Muscle of leg (tissue), 16 donors: Measurements from ENCODE around the gene TPM3. TPM values are rescaled to one million over a fixed set of nuclear protein-coding genes. Genes with fewer than 3 reads are reported as not detected.
"Not testable (repeated sequence)": the region's sequence is repeated elsewhere in the genome, so short reads cannot be mapped to it uniquely, and the experiment has no call there.

Experiments
- DNase-seq: peaks from one replicate; pipeline ENCODE4 v3.0.0; 2013
- H3K27ac ChIP-seq: one replicate; pipeline ENCODE4 v1.5.1; 2013; ENCODE audit warnings: mild to moderate bottlenecking, low read length, control low read depth
- H3K27me3 ChIP-seq: one replicate; pipeline ENCODE4 v1.6.1; 2013; ENCODE audit warnings: low read length; ENCODE audit not compliant: control insufficient read depth, insufficient read depth
- H3K36me3 ChIP-seq: one replicate; pipeline ENCODE4 v1.6.1; 2013; ENCODE audit warnings: low read length; ENCODE audit not compliant: control insufficient read depth, insufficient read depth
- H3K4me1 ChIP-seq: one replicate; pipeline ENCODE4 v1.6.1; 2013; ENCODE audit warnings: low read length; ENCODE audit not compliant: control insufficient read depth, insufficient read depth
- H3K4me3 ChIP-seq: one replicate; pipeline ENCODE4 v1.5.1; 2013; ENCODE audit warnings: low read length, control low read depth
- H3K9me3 ChIP-seq: replicated peaks from 2 replicates; pipeline ENCODE4 v1.6.1; 2013; ENCODE audit warnings: low read depth, low read length; ENCODE audit not compliant: control insufficient read depth
- WGBS: methylation state at CpG from one replicate; pipeline ENCODE4 v1.1.5; 2013; ENCODE audit warnings: missing lambda C conversion rate; ENCODE audit not compliant: insufficient coverage; 5-methylcytosine and 5-hydroxymethylcytosine counted together
- long read RNA-seq, 11 donors: transcript quantifications; one replicate each; lab custom pipeline, GENCODE V29; 2026
- polyA plus RNA-seq, 8 donors: library from polyadenylated mRNA; unstranded; fragments of 120-200 nt; gene quantifications; one replicate each; pipeline versions ENCODE4 v1.2.1 to v1.2.3, GENCODE V29; 2013; ENCODE audit warnings: inconsistent platforms in 1 of 8, low replicate concordance in 1 of 8; ENCODE audit not compliant: insufficient read length in 8 of 8, insufficient read depth in 1 of 8
- total RNA-seq: library from RNA; stranded (reverse); fragments of 120-200 nt; gene quantifications from one replicate; pipeline ENCODE4 v1.2.4, GENCODE V29; 2013

The TPM3 gene
- 281 TPM for total RNA-seq
- 1,000 to 10,000 TPM in 1 of 8 donors, 100 to 1,000 TPM in 7; 374 to 1,141 (median 473) TPM for polyA plus RNA-seq
- long read RNA-seq, donor 1, transcript TPM3-212 (8 exons, 3,131 nt): minor isoform, 24 of 284 reads
- long read RNA-seq, donor 1, transcript TPM3-210 (10 exons, 1,523 nt): major isoform, 74 of 284 reads
- long read RNA-seq, donor 1, partial matches to known transcripts: 176 of 284 reads
- long read RNA-seq, donor 1, other reads (novel, unspliced or antisense): 6 of 284 reads
- long read RNA-seq, donor 2, partial matches to known transcripts: 8 of 13 reads
- long read RNA-seq, donor 2, other reads (novel, unspliced or antisense): 0 of 13 reads
- long read RNA-seq, donor 3, transcript TPM3-210 (10 exons, 1,523 nt): major isoform, 107 of 580 reads
- long read RNA-seq, donor 3, transcript TPM3-212 (8 exons, 3,131 nt): minor isoform, 39 of 580 reads
- long read RNA-seq, donor 3, partial matches to known transcripts: 407 of 580 reads
- long read RNA-seq, donor 3, other reads (novel, unspliced or antisense): 26 of 580 reads
- long read RNA-seq, donor 4, transcript TPM3-210 (10 exons, 1,523 nt): major isoform, 70 of 267 reads
- long read RNA-seq, donor 4, transcript TPM3-212 (8 exons, 3,131 nt): minor isoform, 25 of 267 reads
- long read RNA-seq, donor 4, partial matches to known transcripts: 157 of 267 reads
- long read RNA-seq, donor 4, other reads (novel, unspliced or antisense): 13 of 267 reads
- long read RNA-seq, donor 5, transcript TPM3-212 (8 exons, 3,131 nt): minor isoform, 114 of 3,174 reads
- long read RNA-seq, donor 5, transcript TPM3-210 (10 exons, 1,523 nt): major isoform, 736 of 3,174 reads
- long read RNA-seq, donor 5, partial matches to known transcripts: 1,967 of 3,174 reads
- long read RNA-seq, donor 5, other reads (novel, unspliced or antisense): 345 of 3,174 reads
- long read RNA-seq, donor 6, transcript TPM3-210 (10 exons, 1,523 nt): major isoform, 280 of 1,125 reads
- long read RNA-seq, donor 6, transcript TPM3-212 (8 exons, 3,131 nt): minor isoform, 49 of 1,125 reads
- long read RNA-seq, donor 6, partial matches to known transcripts: 714 of 1,125 reads
- long read RNA-seq, donor 6, other reads (novel, unspliced or antisense): 76 of 1,125 reads
- long read RNA-seq, donor 7, transcript TPM3-210 (10 exons, 1,523 nt): major isoform, 347 of 1,619 reads
- long read RNA-seq, donor 7, transcript TPM3-212 (8 exons, 3,131 nt): minor isoform, 53 of 1,619 reads
- long read RNA-seq, donor 7, transcript TPM3-216 (4 exons, 746 nt): minor isoform, 5 of 1,619 reads
- long read RNA-seq, donor 7, partial matches to known transcripts: 1,116 of 1,619 reads
- long read RNA-seq, donor 7, other reads (novel, unspliced or antisense): 93 of 1,619 reads
- long read RNA-seq, donor 8, full-length matches to known transcripts: 94 of 236 reads
- long read RNA-seq, donor 8, partial matches to known transcripts: 133 of 236 reads
- long read RNA-seq, donor 8, other reads (novel, unspliced or antisense): 9 of 236 reads
- long read RNA-seq, donor 9, transcript TPM3-210 (10 exons, 1,523 nt): major isoform, 102 of 595 reads
- long read RNA-seq, donor 9, transcript TPM3-212 (8 exons, 3,131 nt): minor isoform, 25 of 595 reads
- long read RNA-seq, donor 9, partial matches to known transcripts: 425 of 595 reads
- long read RNA-seq, donor 9, other reads (novel, unspliced or antisense): 39 of 595 reads
- long read RNA-seq, donor 10, transcript TPM3-212 (8 exons, 3,131 nt): minor isoform, 35 of 825 reads
- long read RNA-seq, donor 10, transcript TPM3-210 (10 exons, 1,523 nt): major isoform, 171 of 825 reads
- long read RNA-seq, donor 10, partial matches to known transcripts: 548 of 825 reads
- long read RNA-seq, donor 10, other reads (novel, unspliced or antisense): 66 of 825 reads
- long read RNA-seq, donor 11, transcript TPM3-212 (8 exons, 3,131 nt): minor isoform, 37 of 409 reads
- long read RNA-seq, donor 11, transcript TPM3-210 (10 exons, 1,523 nt): major isoform, 51 of 409 reads
- long read RNA-seq, donor 11, partial matches to known transcripts: 293 of 409 reads
- long read RNA-seq, donor 11, other reads (novel, unspliced or antisense): 21 of 409 reads

DNA sequence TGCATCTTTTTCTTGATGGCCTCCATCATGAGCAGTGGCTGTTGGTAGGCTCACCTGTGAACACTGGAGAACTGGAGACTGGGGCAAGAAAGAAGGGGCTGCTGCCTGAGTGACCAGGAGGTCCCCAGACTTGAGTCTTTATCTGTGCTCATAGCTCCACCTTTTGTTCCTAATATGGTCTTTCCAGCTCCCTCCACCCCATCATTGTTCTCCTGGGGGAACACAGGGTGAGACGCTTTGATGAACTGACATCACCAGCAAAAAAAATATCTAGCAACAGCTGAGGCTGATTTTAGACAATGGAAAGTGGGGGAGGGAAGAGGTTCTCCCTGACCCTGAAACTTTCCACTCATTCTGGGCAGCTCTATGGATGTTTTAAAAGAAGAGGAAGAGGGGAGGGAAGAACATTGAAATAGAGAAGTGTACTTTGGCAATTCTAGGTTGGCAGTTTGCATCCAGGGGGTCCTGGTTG lies at the start of gene TPM3:
Gene TPM3, minus strand, starts transcription at position 111 of the 472 bp plus-strand sequence. Its CDS starts 82 bp downstream, at position 29.
- Histone ChIP-seq H3K9me3 (no peaks in the 10 kb centered on the region), H3K36me3 (no peaks in the 10 kb centered on the region), H3K4me1 (peaks cover 15% of the 10 kb centered on the region), H3K27me3 (peaks cover 7% of the 10 kb centered on the region), H3K4me3 (peak within 1 kb of the TSS; percentile 16), H3K27ac (peak within 1 kb of the TSS; percentile 57)
- WGBS: no CpG with 5 or more reads among the region's 1 CpG
- peak; percentile 68 for DNase-seq

- H3K9me3 ChIP-seq: no peaks in the 10 kb centered on the region
These were observed 48.5 kb upstream of the TPM3 start for GRCh38 chr1:154240294-154240833.

GRCh38 chr1:154239491-154239890 lies 47.6 kb upstream of the TPM3 start:
- Histone ChIP-seq H3K4me3 (no peak overlapping the region), H3K4me1 (no peaks in the 10 kb centered on the region), H3K27me3 (no peaks in the 10 kb centered on the region), H3K36me3 (peaks cover 68% of the 10 kb centered on the region), H3K9me3 (no peaks in the 10 kb centered on the region), H3K27ac (no peak overlapping the region)
- no peak for DNase-seq
- 100% methylated on average over 1 of the region's 3 CpGs for WGBS

More at GRCh38 chr1:154240294-154240833, 48.5 kb upstream of the TPM3 start:
- no peak for DNase-seq
- Histone ChIP-seq H3K4me1 (no peaks in the 10 kb centered on the region), H3K36me3 (peaks cover 67% of the 10 kb centered on the region), H3K4me3 (no peak overlapping the region), H3K27me3 (no peaks in the 10 kb centered on the region), H3K27ac (no peak overlapping the region)
- no CpG with 5 or more reads among the region's 3 CpGs for WGBS

DNA sequence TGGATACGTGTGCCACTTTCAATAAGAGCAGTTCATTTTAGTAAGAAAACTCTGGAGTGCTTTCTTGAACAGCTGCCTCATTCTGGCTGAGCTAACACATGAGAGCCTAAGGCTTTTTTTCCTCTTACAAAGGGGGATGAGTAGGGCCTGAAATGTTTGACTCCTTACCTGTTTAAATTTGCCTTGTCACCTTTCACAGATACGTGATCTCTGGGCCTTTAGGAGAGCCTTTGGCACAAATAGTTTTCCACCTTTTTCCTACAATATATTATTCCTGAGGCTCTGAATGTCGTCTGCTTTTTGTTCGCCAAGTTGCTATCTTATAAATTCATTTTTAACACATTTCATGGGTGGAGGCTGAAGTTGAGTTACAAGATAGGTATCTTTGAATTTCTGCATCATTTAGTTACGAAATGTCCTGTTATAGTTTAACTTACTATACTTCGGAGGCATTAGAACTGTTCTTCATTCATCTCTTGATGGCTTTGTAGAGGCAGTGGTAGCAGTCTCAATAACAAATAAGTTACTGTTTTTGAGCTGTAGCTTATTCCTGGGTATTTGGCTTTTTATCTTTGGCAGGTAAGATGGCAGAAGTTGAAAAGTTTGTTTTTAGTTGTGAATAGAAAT lies 46.1 kb upstream of the TPM3 start:
- WGBS: 100% methylated on average over 1 of the region's 6 CpGs
- H3K27ac ChIP-seq: no peak overlapping the region

GRCh38 chr1:154237435-154237834 lies 45.5 kb upstream of the TPM3 start:
- WGBS: 100% methylated on average over 1 of the region's 2 CpGs
- Histone ChIP-seq H3K36me3 (peaks cover 64% of the 10 kb centered on the region), H3K27ac (no peak overlapping the region)

More for the DNA sequence above, 46.1 kb upstream of the TPM3 start:
- H3K9me3 ChIP-seq: no peaks in the 10 kb centered on the region
- no peaks in the 10 kb centered on the region for H3K27me3 ChIP-seq
- peaks cover 59% of the 10 kb centered on the region for H3K36me3 ChIP-seq
- H3K4me3 ChIP-seq: no peak overlapping the region
- H3K4me1 ChIP-seq: no peaks in the 10 kb centered on the region
- DNase-seq: no peak

DNA sequence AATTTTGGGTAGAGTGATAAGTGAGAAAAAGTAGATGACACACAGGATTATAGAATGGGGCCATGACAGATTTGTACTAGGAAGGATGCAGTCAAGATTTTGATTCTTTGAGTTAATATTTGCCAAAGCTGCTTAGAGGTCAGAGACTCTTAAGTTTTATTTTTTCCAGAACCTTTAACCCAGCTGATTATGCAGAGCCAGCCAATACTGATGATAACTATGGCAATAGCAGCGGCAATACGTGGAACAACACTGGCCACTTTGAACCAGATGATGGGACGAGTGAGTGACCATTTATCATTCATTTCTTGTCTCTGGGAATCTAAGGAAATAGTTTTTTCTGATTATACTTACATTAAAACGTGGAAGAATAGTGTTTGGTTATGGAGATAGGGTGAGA lies 45.0 kb upstream of the TPM3 start:
- Histone ChIP-seq H3K4me3 (no peak overlapping the region), H3K9me3 (no peaks in the 10 kb centered on the region), H3K27me3 (no peaks in the 10 kb centered on the region), H3K36me3 (peaks cover 61% of the 10 kb centered on the region), H3K4me1 (no peaks in the 10 kb centered on the region), H3K27ac (no peak overlapping the region)
- no peak for DNase-seq
- 100% methylated on average over 2 of the region's 4 CpGs for WGBS

More at GRCh38 chr1:154237435-154237834, 45.5 kb upstream of the TPM3 start:
- Histone ChIP-seq H3K27me3 (no peaks in the 10 kb centered on the region), H3K4me1 (no peaks in the 10 kb centered on the region), H3K9me3 (no peaks in the 10 kb centered on the region), H3K4me3 (no peak overlapping the region)
- DNase-seq: no peak

GRCh38 chr1:154233127-154233526 lies 41.2 kb upstream of the TPM3 start:
- WGBS: 100% methylated on average over 2 of the region's 12 CpGs
- H3K27ac ChIP-seq, DNase-seq, H3K4me1 ChIP-seq, H3K4me3 ChIP-seq, H3K9me3 ChIP-seq, H3K27me3 ChIP-seq: not testable (repeated sequence)
- peaks cover 70% of the 10 kb centered on the region for H3K36me3 ChIP-seq

DNA sequence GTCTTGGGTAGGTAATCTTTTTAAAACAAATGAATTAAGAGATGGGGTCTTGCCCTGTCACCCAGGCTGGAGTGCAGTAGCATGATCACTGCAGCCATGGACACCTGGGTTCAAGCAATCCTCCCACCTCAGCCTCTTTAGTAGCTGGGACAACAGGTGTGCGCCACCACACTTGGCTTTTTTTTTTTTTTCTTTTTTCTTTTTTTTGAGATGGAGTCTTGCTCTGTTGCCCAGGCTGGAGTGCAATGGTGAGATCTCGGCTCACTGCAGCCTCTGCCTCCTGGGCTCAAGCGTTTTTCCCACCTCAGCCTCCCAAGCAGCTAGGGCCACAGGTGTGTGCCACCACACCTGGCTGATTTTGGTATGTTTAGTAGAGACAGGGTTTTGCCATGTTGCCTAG lies 39.2 kb upstream of the TPM3 start:
- no CpG with 5 or more reads among the region's 3 CpGs for WGBS
- DNase-seq, H3K9me3 ChIP-seq, H3K27ac ChIP-seq, H3K4me1 ChIP-seq, H3K27me3 ChIP-seq, H3K4me3 ChIP-seq: not testable (repeated sequence)
- peaks cover 68% of the 10 kb centered on the region for H3K36me3 ChIP-seq
